Limb (tissue), 2 donors: Measurements from ENCODE around the gene HCN4.
"Not testable (repeated sequence)": the region's sequence is repeated elsewhere in the genome, so short reads cannot be mapped to it uniquely, and the experiment has no call there.

ENCODE experiments used
- DNase-seq, 2 donors: peaks; one replicate each; pipeline ENCODE4 v3.0.0-alpha.2; 2016; ENCODE audit errors: extremely low spot score in 2 of 2

HCN4 gene

GRCh38 chr15:73326157-73326556, 42.6 kb downstream of the HCN4 start:
- no peak for DNase-seq

GRCh38 chr15:73325191-73325861, 43.4 kb downstream of the HCN4 start:
- DNase-seq, result no peak

DNA sequence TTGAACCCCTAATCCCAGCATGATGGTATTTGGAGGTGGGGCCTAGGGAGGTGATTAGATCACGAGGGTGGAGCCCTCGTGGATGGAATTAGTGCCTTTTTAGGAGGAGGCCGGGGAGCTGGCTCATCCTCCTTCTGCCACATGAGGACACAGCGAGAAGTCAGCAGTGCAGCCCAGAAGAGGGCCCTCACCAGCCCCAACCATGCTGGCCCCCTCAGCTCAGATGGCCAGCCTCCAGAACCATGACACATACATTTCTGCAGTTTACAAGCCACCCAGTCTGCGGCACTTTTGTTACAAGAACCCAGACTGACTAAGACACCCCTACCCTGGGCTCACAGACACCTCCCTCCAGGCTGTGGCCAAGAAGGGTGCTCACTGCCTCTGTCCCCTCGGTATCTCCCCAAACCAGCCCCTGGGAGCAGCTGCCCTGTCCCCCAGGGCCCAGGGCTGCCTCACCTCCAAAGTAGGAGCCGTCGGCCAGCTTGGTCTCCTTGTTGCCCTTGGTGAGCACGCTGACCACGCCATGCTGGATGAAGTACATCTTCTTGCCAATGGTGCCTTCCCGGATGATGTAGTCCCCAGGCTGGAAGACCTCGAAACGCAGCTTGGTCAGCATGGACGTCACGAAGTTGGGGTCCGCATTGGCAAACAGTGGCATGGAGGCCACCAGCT, 44.1 kb downstream of the HCN4 start:
- no peak for DNase-seq

DNA sequence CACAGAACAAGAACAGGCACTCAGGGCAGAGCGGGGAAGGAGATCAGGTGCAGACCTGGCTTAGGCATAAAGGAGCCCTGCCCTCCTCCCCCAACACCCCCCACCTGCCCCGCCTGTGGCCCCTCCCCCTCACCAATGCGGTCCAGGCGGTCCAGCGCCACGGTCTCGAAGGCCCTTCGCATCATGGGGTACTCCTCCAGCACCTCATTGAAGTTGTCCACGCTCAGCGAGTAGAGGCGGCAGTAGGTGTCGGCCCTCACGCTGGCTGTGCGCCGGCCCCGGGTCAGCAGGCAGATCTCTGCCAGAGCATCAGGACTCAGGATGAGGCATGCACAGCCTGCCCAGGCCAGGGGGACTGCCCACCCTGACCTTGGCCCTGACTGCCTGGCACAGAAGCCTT, 44.8 kb downstream of the HCN4 start:
- no peak for DNase-seq

DNA sequence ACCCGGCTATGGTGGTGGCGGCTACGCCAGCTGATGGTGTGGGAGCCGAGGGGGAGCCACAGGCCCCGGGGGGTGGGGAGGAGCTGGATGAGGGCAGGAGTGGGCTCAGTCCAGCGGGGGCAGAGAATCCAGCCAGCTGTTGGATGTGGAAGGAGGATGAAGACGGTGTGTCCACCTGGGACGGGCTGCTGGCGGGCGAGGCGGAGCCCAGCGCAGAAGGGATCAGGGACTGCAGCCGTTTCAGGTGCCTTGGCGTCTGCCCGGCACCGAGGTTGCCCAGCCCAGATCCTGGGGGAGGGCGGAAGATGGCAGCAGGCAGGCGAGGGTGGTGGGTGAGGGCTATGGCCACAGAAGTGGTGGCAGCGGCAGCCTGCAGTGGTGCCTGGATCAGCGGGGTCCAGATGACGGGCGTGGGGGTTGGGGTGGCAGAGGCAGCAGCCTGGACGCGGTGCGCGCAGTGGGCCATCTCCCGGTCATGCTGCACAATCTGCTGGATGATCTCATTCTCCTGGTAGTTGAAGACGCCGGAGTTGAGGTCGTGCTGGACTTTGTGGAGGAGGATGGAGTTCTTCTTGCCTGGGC, 45.3 kb downstream of the HCN4 start:
- no peak for DNase-seq

- DNase-seq, result no peak
Measured at GRCh38 chr15:73322665-73323373, 45.9 kb downstream of the HCN4 start.

DNA sequence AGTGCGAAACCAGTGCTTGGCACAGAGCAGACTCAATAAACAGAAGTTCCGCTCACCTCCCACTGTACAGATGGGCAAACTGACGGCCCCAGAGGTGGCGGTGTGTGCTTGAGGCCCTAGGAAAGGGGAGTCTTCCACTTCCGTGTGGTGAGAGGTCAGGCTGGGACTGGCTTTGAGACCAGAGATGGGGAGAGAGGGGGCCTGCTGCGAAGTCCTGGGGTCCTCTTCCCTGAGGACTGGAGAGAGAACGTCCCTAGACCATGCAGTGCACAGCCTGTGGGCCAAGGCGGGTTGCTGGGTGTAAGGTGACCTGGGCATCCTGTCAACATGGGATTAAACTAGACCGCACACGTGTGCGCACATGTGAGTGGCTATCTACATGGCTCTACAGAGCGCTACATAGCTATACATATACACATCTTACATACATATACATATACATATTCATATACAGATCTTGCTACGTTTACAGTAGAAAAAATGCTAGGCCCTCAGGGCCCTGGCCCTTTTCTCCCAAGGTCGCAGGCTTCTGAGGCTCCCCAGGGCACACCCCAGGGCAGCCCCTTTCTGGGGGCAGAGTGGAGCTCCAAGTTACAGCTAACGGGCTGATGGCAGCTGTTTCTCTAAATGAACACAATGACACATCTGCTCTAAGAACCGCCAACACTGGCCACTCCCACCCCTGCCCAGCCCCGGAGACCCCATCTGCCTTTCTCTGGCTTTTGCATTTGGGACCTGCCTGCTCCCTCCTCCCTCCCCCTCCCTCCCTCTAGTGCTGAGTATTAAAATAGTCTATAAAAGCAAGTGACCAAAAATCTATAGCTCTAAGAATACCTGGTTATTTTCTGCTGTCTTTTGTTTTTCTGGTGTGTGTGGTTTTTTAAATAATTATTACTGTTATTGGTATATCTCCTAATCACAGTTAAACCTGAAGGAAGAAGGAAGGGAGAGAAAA, 47.0 kb downstream of the HCN4 start:
- DNase-seq, result peak in 1 of 2 donors; percentile 43

DNA sequence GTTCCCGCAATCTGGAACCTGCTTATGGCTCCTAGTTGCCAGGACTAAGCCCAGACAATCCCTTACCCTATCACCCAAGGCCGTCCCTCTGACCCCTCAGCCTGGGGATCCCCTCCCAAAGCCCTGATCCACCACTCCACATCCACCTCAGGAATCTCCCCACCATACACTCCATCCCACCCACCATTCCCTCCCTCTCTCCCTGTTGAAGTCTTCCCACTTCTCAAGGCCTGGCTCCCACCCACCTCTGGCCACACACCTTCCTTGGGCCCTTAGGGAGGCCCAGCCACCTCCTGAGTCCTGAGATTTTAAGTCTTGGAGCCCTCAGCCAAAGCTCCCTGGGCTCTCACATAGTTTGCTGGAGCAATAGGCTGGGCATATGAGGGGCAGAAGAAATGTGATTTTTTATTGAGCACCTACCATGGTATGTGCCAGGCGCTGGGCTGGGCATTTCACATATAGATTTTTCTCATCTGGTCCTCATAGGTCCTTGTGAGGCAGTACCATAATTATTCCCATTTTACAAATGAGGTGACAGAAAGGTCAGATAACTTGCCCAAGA, 48.1 kb downstream of the HCN4 start:
- DNase-seq, result no peak

DNA sequence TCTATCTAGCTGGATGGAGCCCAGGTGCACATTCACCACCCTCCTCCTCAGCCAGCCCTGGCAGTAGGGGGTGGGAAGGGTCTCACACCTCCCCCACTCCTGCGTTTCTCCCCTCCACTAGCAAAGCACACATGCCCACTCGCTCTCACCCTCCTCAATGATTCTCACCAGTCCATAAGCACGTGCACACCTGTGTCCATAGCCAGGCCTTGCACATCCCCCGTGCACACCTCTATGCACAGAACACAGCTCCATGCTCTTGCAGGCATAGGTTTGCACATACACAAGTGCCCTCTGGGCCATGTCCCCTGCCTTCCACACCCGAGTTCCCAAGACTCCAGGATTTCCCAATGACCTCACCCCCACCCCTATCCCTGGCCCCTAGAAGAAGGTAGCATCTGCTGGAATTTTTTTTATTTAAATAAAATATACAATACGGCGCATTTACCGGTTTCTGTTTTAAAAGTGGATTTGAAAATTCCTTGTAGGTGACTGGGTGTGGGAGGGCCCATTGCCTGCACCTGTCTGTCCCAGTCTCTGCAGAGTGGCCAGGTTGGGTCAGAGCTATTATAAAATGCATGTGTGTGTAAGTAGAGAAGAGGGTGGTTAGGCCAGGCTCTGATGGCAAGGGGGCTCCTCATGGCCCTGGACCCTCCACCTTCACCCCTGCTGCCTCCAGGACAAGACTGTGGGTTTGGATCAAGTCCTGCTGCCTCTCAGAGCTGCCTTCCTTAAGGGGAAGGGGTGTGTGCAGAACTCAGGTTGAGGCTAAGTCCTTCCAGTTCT, 49.1 kb downstream of the HCN4 start:
- no peak for DNase-seq

- peak in 1 of 2 donors; percentile 76 for DNase-seq
Measured at GRCh38 chr15:73318463-73319351, 50.1 kb downstream of the HCN4 start.

DNA sequence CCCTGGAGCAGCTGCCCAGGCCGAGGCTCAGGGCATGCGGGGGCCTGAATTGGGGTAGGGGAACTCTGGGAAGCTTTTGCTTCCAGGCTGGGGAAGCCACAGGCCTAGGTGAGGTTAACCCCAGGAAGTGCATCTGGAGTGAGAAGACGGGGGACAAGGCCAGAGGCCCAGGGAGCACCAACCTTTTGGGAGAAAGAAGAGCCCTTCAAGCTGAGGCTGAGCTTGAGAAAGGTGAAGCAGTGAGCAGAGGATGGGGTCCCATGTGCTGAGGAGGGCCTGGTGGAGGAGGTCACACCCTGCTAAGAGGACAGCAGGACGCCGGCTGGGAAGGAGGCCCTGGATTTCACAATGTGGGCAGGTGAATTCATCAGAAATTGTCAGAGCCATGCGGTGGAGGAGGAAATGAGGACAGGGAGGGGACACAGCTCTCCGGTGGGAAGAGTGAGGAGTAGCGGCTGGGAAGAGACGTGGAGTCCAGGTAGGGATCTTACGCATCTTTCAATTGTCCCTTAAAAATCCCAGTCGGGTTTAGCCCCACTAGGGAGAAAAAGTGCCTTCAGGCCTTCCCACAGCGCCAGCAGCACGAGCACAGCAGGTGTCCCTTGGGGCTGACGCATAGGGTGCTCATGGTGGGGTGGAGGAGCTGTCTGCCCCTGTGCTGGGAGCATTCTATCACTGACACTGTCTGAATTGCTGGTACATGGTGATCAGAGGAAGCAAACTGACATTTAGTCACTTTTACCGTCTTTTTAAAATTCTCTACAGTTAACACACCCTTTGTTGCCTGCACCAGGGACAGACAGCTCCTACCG, 50.9 kb downstream of the HCN4 start:
- no peak for DNase-seq

DNA sequence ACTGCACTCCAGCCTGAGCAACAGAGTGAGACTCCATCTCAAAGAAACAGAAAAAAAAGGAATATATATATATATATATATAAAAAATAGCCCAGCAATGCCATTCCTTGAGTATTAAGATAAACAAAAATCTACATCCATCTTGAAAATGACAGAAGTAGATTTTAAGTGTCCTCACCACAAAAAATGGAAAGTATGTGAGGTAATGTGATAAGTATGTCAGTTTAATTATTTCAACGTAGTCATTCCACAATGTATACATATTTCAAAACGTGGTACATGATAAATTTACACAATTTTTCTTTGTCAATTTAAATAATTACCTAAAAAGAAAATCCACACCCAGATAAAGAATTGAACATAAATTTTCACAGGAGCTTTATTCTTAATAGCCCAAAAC, 54.9 kb downstream of the HCN4 start:
- no peak for DNase-seq

DNA sequence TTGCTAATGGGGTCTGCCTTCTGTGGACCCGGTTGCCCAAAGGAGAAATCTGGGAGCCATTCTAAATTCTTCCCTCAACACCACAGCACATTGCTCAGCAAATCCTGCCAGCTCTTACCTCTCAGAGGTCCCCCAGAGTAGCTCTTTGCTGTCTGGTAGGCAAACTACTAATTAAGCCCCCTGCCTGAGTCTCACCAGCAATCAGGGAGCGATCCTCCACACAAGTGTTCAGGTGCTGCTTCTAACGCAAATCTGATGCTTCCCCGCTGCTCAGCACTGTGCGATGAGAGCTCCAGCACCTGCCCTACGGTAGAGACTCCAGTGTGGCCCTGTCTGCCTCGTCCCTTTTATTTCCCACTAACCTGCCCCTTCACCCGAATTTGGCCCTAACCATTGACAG, 60.5 kb downstream of the HCN4 start:
- no peak for DNase-seq

DNA sequence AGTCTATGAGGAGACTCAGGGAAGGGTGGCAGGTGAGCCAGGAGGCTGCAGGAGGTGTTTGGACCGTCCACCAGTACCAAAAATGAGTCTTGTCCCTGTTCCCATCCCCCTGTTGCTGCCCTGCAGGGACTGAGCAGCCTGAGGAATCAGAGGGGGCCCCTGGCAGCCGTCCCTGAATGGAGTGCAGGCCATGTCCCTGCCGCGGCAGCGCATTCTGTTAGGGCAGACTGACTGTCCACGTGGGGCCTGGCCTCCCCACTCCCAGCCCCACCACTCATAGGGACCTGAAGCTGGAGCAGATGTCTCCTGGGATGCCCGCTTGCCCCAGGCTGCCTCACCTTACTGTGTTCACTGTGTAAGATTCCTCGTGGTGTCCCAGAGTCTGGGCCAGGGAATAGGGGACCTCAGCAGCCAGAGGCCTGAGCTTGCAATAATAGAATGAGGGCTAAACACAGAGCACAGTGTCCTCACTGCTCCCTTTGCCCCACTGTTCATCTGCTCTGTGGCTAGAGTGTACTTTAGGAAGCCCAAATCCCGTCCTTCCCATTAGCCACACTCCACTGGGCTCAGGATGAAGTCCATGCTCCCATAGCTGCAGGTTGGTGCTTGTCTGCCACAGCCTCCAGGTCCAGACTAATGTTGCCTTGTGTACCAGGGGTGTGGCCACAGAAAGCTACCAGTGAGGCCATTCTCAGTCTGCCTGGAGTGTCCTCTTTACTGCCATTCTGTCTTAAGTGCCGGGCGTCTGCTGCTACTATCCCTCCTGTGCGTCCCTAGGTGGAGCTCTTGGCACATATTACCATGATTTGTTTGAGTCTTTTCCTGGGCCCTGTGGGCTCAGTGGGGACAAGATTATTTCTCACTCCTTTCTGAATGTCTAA, 63.2 kb downstream of the HCN4 start:
- DNase-seq, result peak; percentile 17 to 54

- no peak for DNase-seq
Measured at GRCh38 chr15:73303636-73304035, 65.1 kb downstream of the HCN4 start.

GRCh38 chr15:73300286-73300685, 68.5 kb downstream of the HCN4 start:
- DNase-seq, result not testable (repeated sequence)
